ENCODE data around the gene ADRM1.

GRCh38 chr20:62323146-62323979 lies 20.6 kb downstream of the ADRM1 start:
- no peak for TF ChIP-seq EP300 (IDR thresholded peaks at IDR 0.05; ENCODE audit: low read depth)
- no peak for TF ChIP-seq CTCF (IDR thresholded peaks at IDR 0.05)
- no peak for TF ChIP-seq POLR2AphosphoS5 (IDR thresholded peaks at IDR 0.05)

Measured in transverse colon (tissue), 4 donors.